K562 (cell line): Measurements from ENCODE around the gene SEC16A. TPM values are rescaled to one million over a fixed set of nuclear protein-coding genes. Genes with fewer than 3 reads are reported as not detected.

Experiments
- ATAC-seq: fragments of 200-7000 bp; cut with Tn5 transposase; 3 replicates; pipeline ENCODE4 v1.9.1; 2020; ENCODE audit warnings: moderate library complexity
- BruUV-seq: library from RNA; stranded (reverse); fragments of 400-500 nt; replicated peaks from 2 replicates; lab custom pipeline; 2021; lab: Mats Ljungman, UMichigan
- CTCF ChIA-PET: fragments of 300-600 bp; formaldehyde crosslinking; extraction: SDS; loops from one replicate; lab custom pipeline; 2021; ENCODE audit warnings: low intra/inter-chr PET ratio; lab: Yijun Ruan, JAX
- POLR2A ChIA-PET: fragments of 300-600, 350-650 bp; sonication (Branson Sonifier 250); formaldehyde crosslinking; extraction: SDS; loops from one replicate; lab custom pipeline; 2021; ENCODE audit warnings: antibody characterized with exemption, inconsistent platforms; lab: Yijun Ruan, JAX
- DNase-seq, 4 experiments: peaks; one replicate each; pipeline versions ENCODE4 v3.0.0 to v3.0.0-alpha.2; 2011 to 2018; ENCODE audit warnings: low spot score in 3 of 4, mixed read lengths in 3 of 4; ENCODE audit errors: extremely low read depth in 1 of 4
- FAIRE-seq: peaks from 2 replicates; lab custom pipeline; 2011; peaks lifted over from hg19 to GRCh38; lab: Jason Lieb, UNC
- H2AFZ ChIP-seq: 2 replicates; pipeline ENCODE4 v1.6.0; 2011; ENCODE audit warnings: low read depth, low read length, control low read depth, inconsistent platforms
- H3K27ac ChIP-seq: fragments of 200-600 bp; 3 replicates; pipeline ENCODE4 v1.8.0; 2011; ENCODE audit warnings: low read depth, mild to moderate bottlenecking, control low read depth, inconsistent platforms, low read length, moderate library complexity, mixed read lengths; ENCODE audit errors: extremely low read depth
- H3K27me3 ChIP-seq, 2 experiments: fragments of 300-600 bp in 1 of 2; 2 replicates in 1 of 2; 3 replicates in 1 of 2; pipeline versions ENCODE4 v1.6.0 to v1.8.0; 2011; ENCODE audit warnings: inconsistent platforms in 2 of 2, low read length in 2 of 2, mild to moderate bottlenecking in 1 of 2, mixed read lengths in 1 of 2, moderate library complexity in 1 of 2; ENCODE audit not compliant: control insufficient read depth in 2 of 2, insufficient read depth in 2 of 2
- H3K36me3 ChIP-seq: fragments of 300-600 bp; 3 replicates; pipeline ENCODE4 v1.8.0; 2011; ENCODE audit warnings: mild to moderate bottlenecking, low read length, inconsistent platforms; ENCODE audit not compliant: control insufficient read depth, insufficient read depth
- H3K4me1 ChIP-seq, 2 experiments: fragments of 200-600 bp in 1 of 2; replicated peaks in 1 of 2; 2 replicates in 1 of 2; 3 replicates in 1 of 2; pipeline versions ENCODE4 v1.5.1 to v1.8.0; 2011; ENCODE audit warnings: inconsistent platforms in 2 of 2, low read length in 2 of 2, mild to moderate bottlenecking in 1 of 2, mixed read lengths in 1 of 2, moderate library complexity in 1 of 2; ENCODE audit not compliant: control insufficient read depth in 2 of 2, insufficient read depth in 2 of 2
- H3K4me2 ChIP-seq: 2 replicates; pipeline ENCODE4 v1.6.1; 2011; ENCODE audit warnings: low read length, control low read depth, inconsistent platforms, mixed read lengths; ENCODE audit not compliant: insufficient read depth
- H3K4me3 ChIP-seq: fragments of 200-600 bp; sonication (generic), shearing (Covaris generic); 2 replicates; pipeline ENCODE4 v1.5.1; 2016; ENCODE audit warnings: control low read depth, inconsistent platforms
- H3K79me2 ChIP-seq: fragments of 200-600 bp; 3 replicates; pipeline ENCODE4 v1.8.0; 2011; ENCODE audit warnings: low read length, inconsistent platforms; ENCODE audit not compliant: control insufficient read depth, insufficient read depth
- H3K9ac ChIP-seq, 2 experiments: 2 replicates each; pipeline versions ENCODE4 v1.6.0 to v1.6.1; 2011; ENCODE audit warnings: low read depth in 2 of 2, low read length in 2 of 2, control low read depth in 1 of 2, inconsistent platforms in 1 of 2, mild to moderate bottlenecking in 1 of 2, mixed read lengths in 1 of 2; ENCODE audit not compliant: insufficient read depth in 1 of 2
- H3K9me1 ChIP-seq: one replicate; pipeline ENCODE4 v1.6.0; 2011; ENCODE audit warnings: inconsistent platforms, mild to moderate bottlenecking, low read length, moderate library complexity; ENCODE audit not compliant: control insufficient read depth, insufficient read depth
- H3K9me3 ChIP-seq: replicated peaks from 2 replicates; pipeline ENCODE4 v1.5.1; 2011; ENCODE audit warnings: low read depth, low read length, inconsistent platforms; ENCODE audit not compliant: control insufficient read depth, insufficient read depth
- H4K20me1 ChIP-seq: replicated peaks from 2 replicates; pipeline ENCODE4 v1.6.1; 2011; ENCODE audit warnings: low read length, inconsistent platforms, mixed read lengths; ENCODE audit not compliant: control insufficient read depth, insufficient read depth
- CLOCK ChIP-seq: fragments of 250-450 bp; sonication (Bioruptor Pico); IDR thresholded peaks from 2 replicates; pipeline ENCODE4 v1.4.0; 2020; ENCODE audit warnings: mild to moderate bottlenecking, moderate library complexity, borderline replicate concordance
- FIP1L1 ChIP-seq: fragments of 200-400 bp; formaldehyde crosslinking; IDR thresholded peaks from 2 replicates; pipeline ENCODE4 v1.6.1; 2018; ENCODE audit warnings: mild to moderate bottlenecking, low read depth, low read length; ENCODE audit not compliant: poor library complexity, severe bottlenecking
- POLR2G ChIP-seq: fragments of 200-400 bp; formaldehyde crosslinking; IDR thresholded peaks from 2 replicates; pipeline ENCODE4 v1.6.1; 2017; ENCODE audit warnings: low read depth, mild to moderate bottlenecking, antibody characterized with exemption, low read length, moderate library complexity
- SMARCB1 ChIP-seq: IDR thresholded peaks from 2 replicates; pipeline ENCODE4 v1.6.1; 2011; ENCODE audit warnings: improper control_type of control experiment, low read depth; ENCODE audit not compliant: insufficient read length
- THRB ChIP-seq: fragments of 450-650 bp; formaldehyde crosslinking; conservative IDR thresholded peaks from 2 replicates; pipeline ENCODE4 v1.4.0; 2022; ENCODE audit warnings: mild to moderate bottlenecking, missing genetic modification characterization
- WGBS: fragments of 100-300 bp; shearing (Covaris generic); methylation state at CpG from one replicate; pipeline ENCODE4 v1.1.6; 2016; ENCODE audit warnings: low coverage, mixed read lengths; ENCODE audit not compliant: insufficient coverage; ENCODE audit errors: missing lambda C conversion rate; 5-methylcytosine and 5-hydroxymethylcytosine counted together
- in situ Hi-C: fragments of 300-500 bp; cut with MboI; formaldehyde crosslinking; loops from 4 replicates; pipeline ENCODE4 v1.15.0; 2018; ENCODE audit warnings: inconsistent platforms, mixed read lengths
- intact Hi-C: fragments of 100-400 bp; cut with micrococcal nuclease; formaldehyde crosslinking; loops from 2 replicates; pipeline ENCODE4 v1.14.2; 2022
- polyA plus RNA-seq, 8 experiments: library from polyadenylated mRNA; depleted of rRNA in 4 of 8; stranded (reverse) in 5 of 8; unstranded in 3 of 8; fragments of >200 nt; fragmentation: Nextera tagmentation in 2 of 8; fragmentation: Illumina TruSeq in 1 of 8; extraction: Ambion mirVana in 2 of 8; extraction: Trizol in 1 of 8; gene quantifications; 2 replicates each; pipeline versions ENCODE4 v1.2.1 to v1.2.3, GENCODE V29; 2011 to 2014; ENCODE audit warnings: inconsistent platforms in 1 of 8, missing spikeins in 1 of 8
- total RNA-seq, 7 experiments: library from RNA; depleted of rRNA in 6 of 7; stranded (reverse); fragments of >200 nt in 6 of 7; fragmentation: Illumina TruSeq in 2 of 7; extraction: Trizol in 2 of 7; gene quantifications; 2 replicates each; pipeline versions ENCODE4 v1.2.1 to v1.2.3, GENCODE V29; 2011 to 2021; ENCODE audit warnings: low replicate concordance in 1 of 7

The SEC16A gene
- total and polyA plus RNA-seq, 9 of the 15 experiments (the other 6 are each of a cell fraction or from before 2014, with no cell fraction given), result 8.3 to 62.8 (median 14.0) TPM

GRCh38 chr9:136467766-136468165, 15.1 kb downstream of the SEC16A start:
- in situ Hi-C loops (no loop called here), intact Hi-C loops (no loop called here)
- DNase-seq (no peak), ATAC-seq (no peak), FAIRE-seq (no peak)
- CTCF ChIA-PET, result no interaction called here
- no peak overlapping the region for H3K4me2 ChIP-seq
- no peak overlapping the region for H3K4me3 ChIP-seq
- H3K36me3 ChIP-seq, result peaks cover 99% of the 10 kb centered on the region
- no peak overlapping the region for H3K27ac ChIP-seq
- peaks cover 0 to 15% of the 10 kb centered on the region in 2 experiments; a peak in 3 of 5 replicates for H3K4me1 ChIP-seq
- no peak overlapping the region for H2AFZ ChIP-seq
- H4K20me1 ChIP-seq, result peaks cover 27% of the 10 kb centered on the region
- H3K9me3 ChIP-seq, result no peaks in the 10 kb centered on the region
- H3K27me3 ChIP-seq, result no peaks in the 10 kb centered on the region
- POLR2A ChIA-PET, result interaction anchor here (0.7 to 2.2 kb wide), 2 partner anchors 10 to 147 kb away, joined by 3 to 6 read pairs; no protein-coding TSS in a partner anchor
- no TSS peak for BruUV-seq
- H3K79me2 ChIP-seq, result peaks cover 29% of the 10 kb centered on the region
- 93% methylated on average over 15 of the region's 15 CpGs for WGBS
- H3K9me1 ChIP-seq, result no peaks in the 10 kb centered on the region
- no peak for TF ChIP-seq SMARCB1
- TF ChIP-seq POLR2G, result peak; percentile 40; the same call in 1 of the 2 replicates
- TF ChIP-seq FIP1L1, result no peak
- TF ChIP-seq THRB (CRISPR knock-in tag), result no peak
- TF ChIP-seq CLOCK (CRISPR knock-in tag), result no peak
- 0 out of 4 replicates have a peak overlapping the region, but pooled peaks of 1 of the 2 experiments have one; percentile 74 for H3K9ac ChIP-seq
